ENCODE data around the gene SLX4IP. TPM values are rescaled to one million over a fixed set of nuclear protein-coding genes. Genes with fewer than 3 reads are reported as not detected.

SLX4IP gene
- total RNA-seq, 1 experiment from 2014 or later, result 5.4 TPM

GRCh38 chr20:10645205-10645570, 210.1 kb downstream of the SLX4IP start:
- H3K27me3 Mint-ChIP-seq (ENCODE audit: unreplicated experiment), result no peaks in the 10 kb centered on the region
- intact Hi-C loops (cut with micrococcal nuclease; ENCODE audit: unreplicated experiment), result no loop called here
- no TSS peak for BruUV-seq (replicated peaks)
- CTCF ChIA-PET, result interaction anchor here (1.0 kb wide), 1 partner anchor 9 kb away, joined by 3 read pairs; no protein-coding TSS in a partner anchor
- H3K36me3 Mint-ChIP-seq (ENCODE audit: insufficient read depth, unreplicated experiment), result peaks cover 91% of the 10 kb centered on the region
- H3K4me3 Mint-ChIP-seq (ENCODE audit: low read depth, unreplicated experiment), result no peak overlapping the region
- peaks cover 8% of the 10 kb centered on the region for H3K4me1 Mint-ChIP-seq (ENCODE audit: low read depth, unreplicated experiment)
- TF ChIP-seq, protein P1, sequence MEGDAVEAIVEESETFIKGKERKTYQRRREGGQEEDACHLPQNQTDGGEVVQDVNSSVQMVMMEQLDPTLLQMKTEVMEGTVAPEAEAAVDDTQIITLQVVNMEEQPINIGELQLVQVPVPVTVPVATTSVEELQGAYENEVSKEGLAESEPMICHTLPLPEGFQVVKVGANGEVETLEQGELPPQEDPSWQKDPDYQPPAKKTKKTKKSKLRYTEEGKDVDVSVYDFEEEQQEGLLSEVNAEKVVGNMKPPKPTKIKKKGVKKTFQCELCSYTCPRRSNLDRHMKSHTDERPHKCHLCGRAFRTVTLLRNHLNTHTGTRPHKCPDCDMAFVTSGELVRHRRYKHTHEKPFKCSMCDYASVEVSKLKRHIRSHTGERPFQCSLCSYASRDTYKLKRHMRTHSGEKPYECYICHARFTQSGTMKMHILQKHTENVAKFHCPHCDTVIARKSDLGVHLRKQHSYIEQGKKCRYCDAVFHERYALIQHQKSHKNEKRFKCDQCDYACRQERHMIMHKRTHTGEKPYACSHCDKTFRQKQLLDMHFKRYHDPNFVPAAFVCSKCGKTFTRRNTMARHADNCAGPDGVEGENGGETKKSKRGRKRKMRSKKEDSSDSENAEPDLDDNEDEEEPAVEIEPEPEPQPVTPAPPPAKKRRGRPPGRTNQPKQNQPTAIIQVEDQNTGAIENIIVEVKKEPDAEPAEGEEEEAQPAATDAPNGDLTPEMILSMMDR (IDR thresholded peaks at IDR 0.05; ENCODE audit: unreplicated experiment), result no peak
- DNase-seq, result no peak
- H3K9me3 Mint-ChIP-seq (ENCODE audit: low read depth, unreplicated experiment), result no peaks in the 10 kb centered on the region
- no peak overlapping the region for H3K27ac Mint-ChIP-seq (ENCODE audit: unreplicated experiment)

DNA sequence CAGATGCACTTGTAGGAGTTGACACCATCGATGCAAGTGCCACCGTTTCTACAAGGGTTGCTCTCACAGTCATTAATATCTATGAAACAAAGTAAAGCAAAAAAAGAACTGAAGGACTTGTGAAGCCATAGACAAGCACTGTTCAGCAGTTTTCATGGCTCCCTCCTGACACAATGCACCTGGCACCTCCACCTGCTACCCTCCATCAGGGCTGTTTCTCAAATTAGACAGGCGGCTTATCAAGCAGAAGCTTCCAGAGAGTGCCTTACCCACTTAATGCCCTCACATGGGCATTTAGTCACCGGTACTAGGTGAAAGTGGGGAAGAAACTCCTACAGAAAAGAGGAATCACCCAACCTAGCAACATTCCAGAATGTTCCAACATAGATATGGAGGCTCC, 210.9 kb downstream of the SLX4IP start:
- no peaks in the 10 kb centered on the region for H3K9me3 Mint-ChIP-seq (ENCODE audit: low read depth, unreplicated experiment)
- peaks cover 8% of the 10 kb centered on the region for H3K4me1 Mint-ChIP-seq (ENCODE audit: low read depth, unreplicated experiment)
- no peak overlapping the region for H3K27ac Mint-ChIP-seq (ENCODE audit: unreplicated experiment)
- intact Hi-C loops (cut with micrococcal nuclease; ENCODE audit: unreplicated experiment), result no loop called here
- no peak for DNase-seq
- no TSS peak for BruUV-seq (replicated peaks)
- no peaks in the 10 kb centered on the region for H3K27me3 Mint-ChIP-seq (ENCODE audit: unreplicated experiment)
- no peak overlapping the region for H3K4me3 Mint-ChIP-seq (ENCODE audit: low read depth, unreplicated experiment)
- CTCF ChIA-PET, result interaction anchor here (1.0 kb wide), 1 partner anchor 9 kb away, joined by 3 read pairs; no protein-coding TSS in a partner anchor
- TF ChIP-seq, protein P1 (IDR thresholded peaks at IDR 0.05; ENCODE audit: unreplicated experiment), result no peak
- peaks cover 90% of the 10 kb centered on the region for H3K36me3 Mint-ChIP-seq (ENCODE audit: insufficient read depth, unreplicated experiment)

GRCh38 chr20:10646886-10647420, 211.8 kb downstream of the SLX4IP start:
- TF ChIP-seq, protein P1 (IDR thresholded peaks at IDR 0.05; ENCODE audit: unreplicated experiment), result no peak
- CTCF ChIA-PET, result no interaction called here

GRCh38 chr20:10647471-10647870, 212.4 kb downstream of the SLX4IP start:
- CTCF ChIA-PET, result no interaction called here
- Mint-ChIP-seq H3K9me3 (ENCODE audit: low read depth, unreplicated experiment) (no peaks in the 10 kb centered on the region), H3K4me3 (ENCODE audit: low read depth, unreplicated experiment) (no peak overlapping the region), H3K27me3 (ENCODE audit: unreplicated experiment) (no peaks in the 10 kb centered on the region), H3K4me1 (ENCODE audit: low read depth, unreplicated experiment) (peaks cover 8% of the 10 kb centered on the region), H3K36me3 (ENCODE audit: insufficient read depth, unreplicated experiment) (peaks cover 93% of the 10 kb centered on the region), H3K27ac (ENCODE audit: unreplicated experiment) (peak overlapping the region; percentile 18)
- no peak for DNase-seq
- TF ChIP-seq, protein P1 (IDR thresholded peaks at IDR 0.05; ENCODE audit: unreplicated experiment), result no peak
- intact Hi-C loops (cut with micrococcal nuclease; ENCODE audit: unreplicated experiment), result no loop called here
- BruUV-seq (replicated peaks), result no TSS peak

More at GRCh38 chr20:10646886-10647420, 211.8 kb downstream of the SLX4IP start:
- intact Hi-C loops (cut with micrococcal nuclease; ENCODE audit: unreplicated experiment), result no loop called here
- H3K4me3 Mint-ChIP-seq (ENCODE audit: low read depth, unreplicated experiment), result no peak overlapping the region
- DNase-seq, result no peak
- H3K36me3 Mint-ChIP-seq (ENCODE audit: insufficient read depth, unreplicated experiment), result peaks cover 90% of the 10 kb centered on the region
- H3K9me3 Mint-ChIP-seq (ENCODE audit: low read depth, unreplicated experiment), result no peaks in the 10 kb centered on the region
- H3K27ac Mint-ChIP-seq (ENCODE audit: unreplicated experiment), result peak overlapping the region; percentile 18
- no peaks in the 10 kb centered on the region for H3K27me3 Mint-ChIP-seq (ENCODE audit: unreplicated experiment)
- H3K4me1 Mint-ChIP-seq (ENCODE audit: low read depth, unreplicated experiment), result peaks cover 8% of the 10 kb centered on the region
- no TSS peak for BruUV-seq (replicated peaks)
